Astrocyte of the cerebellum (primary cell): ENCODE data around the gene MYO1E.

Experiments used
- DNase-seq: peaks from one replicate; pipeline ENCODE4 v3.0.0-alpha.2; 2011; ENCODE audit warnings: low read depth
- H3K4me3 ChIP-seq: 2 replicates; pipeline ENCODE4 v1.5.1; 2011; ENCODE audit warnings: mild to moderate bottlenecking, low read depth, low read length, moderate library complexity
- CTCF ChIP-seq: IDR thresholded peaks from 2 replicates; pipeline ENCODE4 v1.5.1; 2012; ENCODE audit warnings: low read length, low read depth, moderate library complexity, mild to moderate bottlenecking; ENCODE audit errors: missing control alignments
- in situ Hi-C: cut with HindIII; loops from 2 replicates; pipeline ENCODE4 v1.10.0; 2017; ENCODE audit warnings: low sequenced_read_pairs

MYO1E gene

GRCh38 chr15:59378855-59379254 lies 6.2 kb upstream of the MYO1E start:
- in situ Hi-C loops: no loop called here
- no peak for DNase-seq
- no peak overlapping the region for H3K4me3 ChIP-seq
- TF ChIP-seq CTCF: no peak

GRCh38 chr15:59377924-59378323 lies 5.3 kb upstream of the MYO1E start:
- DNase-seq: no peak
- TF ChIP-seq CTCF: no peak
- H3K4me3 ChIP-seq: no peak overlapping the region
- in situ Hi-C loops: no loop called here

- DNase-seq: no peak
- no peak for TF ChIP-seq CTCF
- in situ Hi-C loops: no loop called here
- H3K4me3 ChIP-seq: no peak overlapping the region
These were observed 4.1 kb upstream of the MYO1E start for GRCh38 chr15:59376733-59377132.

GRCh38 chr15:59373215-59373614 lies 544 bp upstream of the MYO1E start:
- no peak for DNase-seq
- peak overlapping the region; percentile 98 for H3K4me3 ChIP-seq
- in situ Hi-C loops: no loop called here
- TF ChIP-seq CTCF: no peak

- in situ Hi-C loops: no loop called here
- peak overlapping the region; percentile 98 for H3K4me3 ChIP-seq
- no peak for DNase-seq
- no peak for TF ChIP-seq CTCF
These were observed 966 bp downstream of the MYO1E start for GRCh38 chr15:59371458-59372351.

- TF ChIP-seq CTCF: no peak
- peak overlapping the region; percentile 98 for H3K4me3 ChIP-seq
- in situ Hi-C loops: no loop called here
- DNase-seq: no peak
These were observed 3.1 kb downstream of the MYO1E start for GRCh38 chr15:59369597-59369996.
